PFSK-1 (cell line): ENCODE results near the gene MAP2.

ENCODE experiments used
- REST ChIP-seq, 2 experiments: IDR thresholded peaks; 2 replicates each; pipeline versions ENCODE4 v1.6.1 to v1.8.0; 2011 to 2012; ENCODE audit warnings: low read depth in 2 of 2, low read length in 2 of 2, control low read depth in 1 of 2, inconsistent platforms in 1 of 2, mild to moderate bottlenecking in 1 of 2, moderate library complexity in 1 of 2; ENCODE audit not compliant: insufficient read depth in 1 of 2
- SIN3A ChIP-seq: IDR thresholded peaks from 2 replicates; pipeline ENCODE4 v1.6.1; 2012; ENCODE audit warnings: mild to moderate bottlenecking, low read length, moderate library complexity, borderline replicate concordance; ENCODE audit not compliant: insufficient read depth

GRCh38 chr2:209533391-209533790 is 109.5 kb downstream of the MAP2 start:
- TF ChIP-seq REST (IDR thresholded peaks at IDR 0.05; ENCODE audit: insufficient read depth in 1 of 2, low read depth in 2 of 2, low read length in 2 of 2) (no peak), SIN3A (no peak)
